Measurements from ENCODE around the gene DGKI. TPM values are rescaled to one million over a fixed set of nuclear protein-coding genes. Genes with fewer than 3 reads are reported as not detected.

The DGKI gene
- total RNA-seq, 2 experiments from 2014 or later: 0.46 TPM; not detected in 1

DNA sequence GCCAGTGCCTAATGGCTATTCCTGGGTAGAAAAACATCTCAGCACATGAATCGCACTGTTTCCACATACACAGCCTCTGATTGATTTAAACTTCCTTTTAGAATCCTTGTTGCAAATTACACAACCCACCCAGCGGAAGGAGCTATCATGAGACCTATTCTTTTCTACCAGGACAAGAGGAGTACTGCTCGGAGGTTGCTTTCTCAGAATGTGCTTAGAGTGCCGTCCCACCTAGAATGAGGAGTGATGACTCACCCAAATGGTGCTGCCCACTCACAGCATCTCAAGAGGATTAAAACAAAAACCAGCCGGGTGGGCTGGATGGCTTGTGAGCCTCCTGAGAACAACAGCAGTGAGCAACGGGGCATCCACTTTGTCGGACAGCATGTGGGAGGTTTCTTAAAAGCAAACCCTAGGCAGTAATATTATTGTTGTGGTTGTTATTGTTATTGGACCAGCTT lies 128.9 kb downstream of the DGKI start:
- no peaks in the 10 kb centered on the region for H3K9me2 ChIP-seq (ENCODE audit: insufficient read depth, low read length)
- no peak overlapping the region for H3K27ac ChIP-seq (ENCODE audit: low read depth, low read length, poor library complexity, severe bottlenecking)
- no peaks in the 10 kb centered on the region for H3K4me1 ChIP-seq (ENCODE audit: insufficient read depth, low read length, poor library complexity, severe bottlenecking)
- no peak overlapping the region for H3K4me2 ChIP-seq (ENCODE audit: low read length)
- H3K9me3 ChIP-seq (ENCODE audit: low read length): no peaks in the 10 kb centered on the region
- CTCF ChIA-PET (ENCODE audit: unreplicated experiment): no interaction called here
- H3K36me3 ChIP-seq (ENCODE audit: insufficient read depth, low read length): no peaks in the 10 kb centered on the region
- POLR2A ChIA-PET: no interaction called here
- H3K4me3 ChIP-seq (ENCODE audit: low read depth, low read length, poor library complexity, severe bottlenecking): no peak overlapping the region
- H3K79me2 ChIP-seq (ENCODE audit: insufficient read depth, low read depth, low read length): no peaks in the 10 kb centered on the region
- H4K20me1 ChIP-seq (ENCODE audit: insufficient read depth, low read length): no peaks in the 10 kb centered on the region
- no peak for DNase-seq (ENCODE audit: low spot score)
- TF ChIP-seq CTCF (conservative IDR thresholded peaks at IDR 0.05; ENCODE audit: low read length): no peak
- no peak for TF ChIP-seq EZH2phosphoT487 (IDR thresholded peaks at IDR 0.05; ENCODE audit: borderline replicate concordance, low read depth, low read length)
- BruUV-seq (replicated peaks): no TSS peak
- intact Hi-C loops (cut with micrococcal nuclease; ENCODE audit: unreplicated experiment): no loop called here
- H2AFZ ChIP-seq (ENCODE audit: low read length): no peak overlapping the region

GRCh38 chr7:137717045-137717444 lies 129.7 kb downstream of the DGKI start:
- POLR2A ChIA-PET: no interaction called here
- no peak for TF ChIP-seq CTCF (conservative IDR thresholded peaks at IDR 0.05; ENCODE audit: low read length)
- TF ChIP-seq EZH2phosphoT487 (IDR thresholded peaks at IDR 0.05; ENCODE audit: borderline replicate concordance, low read depth, low read length): no peak
- intact Hi-C loops (cut with micrococcal nuclease; ENCODE audit: unreplicated experiment): no loop called here
- DNase-seq (ENCODE audit: low spot score): no peak
- H3K4me3 ChIP-seq (ENCODE audit: low read depth, low read length, poor library complexity, severe bottlenecking): no peak overlapping the region
- H3K4me1 ChIP-seq (ENCODE audit: insufficient read depth, low read length, poor library complexity, severe bottlenecking): no peaks in the 10 kb centered on the region
- no peaks in the 10 kb centered on the region for H3K36me3 ChIP-seq (ENCODE audit: insufficient read depth, low read length)
- CTCF ChIA-PET (ENCODE audit: unreplicated experiment): no interaction called here
- no peak overlapping the region for H3K27ac ChIP-seq (ENCODE audit: low read depth, low read length, poor library complexity, severe bottlenecking)
- H2AFZ ChIP-seq (ENCODE audit: low read length): no peak overlapping the region
- no peaks in the 10 kb centered on the region for H3K9me3 ChIP-seq (ENCODE audit: low read length)
- no peaks in the 10 kb centered on the region for H3K9me2 ChIP-seq (ENCODE audit: insufficient read depth, low read length)
- H4K20me1 ChIP-seq (ENCODE audit: insufficient read depth, low read length): no peaks in the 10 kb centered on the region
- H3K4me2 ChIP-seq (ENCODE audit: low read length): no peak overlapping the region
- BruUV-seq (replicated peaks): no TSS peak
- H3K79me2 ChIP-seq (ENCODE audit: insufficient read depth, low read depth, low read length): no peaks in the 10 kb centered on the region

GRCh38 chr7:137716061-137716460 lies 130.7 kb downstream of the DGKI start:
- intact Hi-C loops (cut with micrococcal nuclease; ENCODE audit: unreplicated experiment): no loop called here
- Histone ChIP-seq H3K9me2 (ENCODE audit: insufficient read depth, low read length) (no peaks in the 10 kb centered on the region), H3K36me3 (ENCODE audit: insufficient read depth, low read length) (no peaks in the 10 kb centered on the region), H2AFZ (ENCODE audit: low read length) (no peak overlapping the region), H3K79me2 (ENCODE audit: insufficient read depth, low read depth, low read length) (no peaks in the 10 kb centered on the region), H3K4me3 (ENCODE audit: low read depth, low read length, poor library complexity, severe bottlenecking) (no peak overlapping the region), H3K9me3 (ENCODE audit: low read length) (no peaks in the 10 kb centered on the region), H3K27ac (ENCODE audit: low read depth, low read length, poor library complexity, severe bottlenecking) (no peak overlapping the region), H4K20me1 (ENCODE audit: insufficient read depth, low read length) (no peaks in the 10 kb centered on the region), H3K4me2 (ENCODE audit: low read length) (no peak overlapping the region), H3K4me1 (ENCODE audit: insufficient read depth, low read length, poor library complexity, severe bottlenecking) (no peaks in the 10 kb centered on the region)
- POLR2A ChIA-PET: no interaction called here
- TF ChIP-seq CTCF (conservative IDR thresholded peaks at IDR 0.05; ENCODE audit: low read length) (no peak), EZH2phosphoT487 (IDR thresholded peaks at IDR 0.05; ENCODE audit: borderline replicate concordance, low read depth, low read length) (no peak)
- BruUV-seq (replicated peaks): no TSS peak
- no peak for DNase-seq (ENCODE audit: low spot score)
- CTCF ChIA-PET (ENCODE audit: unreplicated experiment): no interaction called here
